ENCODE measurements around the gene FGD4.

The FGD4 gene

DNA sequence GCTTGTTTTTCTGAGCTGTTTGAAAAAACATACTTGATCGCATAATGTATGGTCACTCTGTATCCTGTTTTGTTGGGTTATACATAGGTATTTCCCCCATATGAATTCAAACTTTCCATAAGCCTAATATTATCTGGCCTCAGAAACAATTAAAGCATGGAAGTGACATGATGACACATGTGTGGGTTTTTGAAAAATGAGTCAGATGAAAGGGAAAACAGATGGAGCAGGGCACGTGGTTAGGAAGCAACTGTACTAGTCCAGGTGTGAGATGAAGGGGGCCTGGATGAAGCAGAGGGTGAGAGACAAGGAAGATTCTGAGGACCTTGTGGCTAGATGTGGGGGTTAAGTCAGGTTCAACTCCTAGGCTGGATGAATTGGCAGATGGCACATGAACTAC lies 187.0 kb downstream of the FGD4 start:
- Histone ChIP-seq H3K4me3 (ENCODE audit: low read length in 2 of 2) (no peak overlapping the region), H3K27me3 (ENCODE audit: control insufficient read depth in 3 of 3, insufficient read depth in 3 of 3, low read depth in 1 of 3, low read length in 3 of 3) (no peaks in the 10 kb centered on the region), H2AFZ (ENCODE audit: low read length) (no peak overlapping the region), H3K9me3 (replicated peaks in 1 of 2; ENCODE audit: control insufficient read depth in 2 of 2, insufficient read depth in 1 of 2, low read depth in 1 of 2, low read length in 2 of 2) (no peaks in the 10 kb centered on the region), H3K4ac (ENCODE audit: low read length) (no peak overlapping the region), H4K8ac (ENCODE audit: low read depth, low read length) (no peak overlapping the region), H3K4me2 (ENCODE audit: insufficient read depth, low read length, poor library complexity, severe bottlenecking) (no peak overlapping the region), H2BK15ac (ENCODE audit: low read length) (no peak overlapping the region), H2BK120ac (ENCODE audit: low read depth, low read length) (no peak overlapping the region), H3K14ac (ENCODE audit: low read length) (no peak overlapping the region), H3K18ac (ENCODE audit: low read length) (no peak overlapping the region), H3K23ac (ENCODE audit: low read depth, low read length, poor library complexity) (no peak overlapping the region), H2AK5ac (ENCODE audit: low read depth, low read length) (no peak overlapping the region), H3K27ac (replicated peaks; ENCODE audit: low read length) (no peak overlapping the region), H3K36me3 (replicated peaks in 1 of 2; ENCODE audit: control insufficient read depth in 2 of 2, insufficient read depth in 2 of 2, low read length in 2 of 2) (peaks cover 11 to 93% of the 10 kb centered on the region in 2 donors), H3K79me1 (ENCODE audit: low read depth, low read length) (peaks cover 2% of the 10 kb centered on the region), H4K91ac (ENCODE audit: low read depth, low read length, poor library complexity) (no peak overlapping the region), H3K9ac (ENCODE audit: low read depth, low read length, poor library complexity) (no peak overlapping the region), H3K4me1 (ENCODE audit: control insufficient read depth in 2 of 2, insufficient read depth in 1 of 2, low read depth in 1 of 2, low read length in 2 of 2) (peaks cover 0 to 1% of the 10 kb centered on the region in 2 donors), H2BK12ac (ENCODE audit: low read length) (no peak overlapping the region), H2BK5ac (ENCODE audit: low read length) (no peak overlapping the region)
- DNase-seq (ENCODE audit: low spot score) = no peak
- WGBS, 2 donors (ENCODE audit: extremely low coverage in 2 of 2, insufficient read length in 2 of 2, insufficient replicate concordance in 1 of 2) = no CpG with 5 or more reads among the region's 2 CpGs

DNA sequence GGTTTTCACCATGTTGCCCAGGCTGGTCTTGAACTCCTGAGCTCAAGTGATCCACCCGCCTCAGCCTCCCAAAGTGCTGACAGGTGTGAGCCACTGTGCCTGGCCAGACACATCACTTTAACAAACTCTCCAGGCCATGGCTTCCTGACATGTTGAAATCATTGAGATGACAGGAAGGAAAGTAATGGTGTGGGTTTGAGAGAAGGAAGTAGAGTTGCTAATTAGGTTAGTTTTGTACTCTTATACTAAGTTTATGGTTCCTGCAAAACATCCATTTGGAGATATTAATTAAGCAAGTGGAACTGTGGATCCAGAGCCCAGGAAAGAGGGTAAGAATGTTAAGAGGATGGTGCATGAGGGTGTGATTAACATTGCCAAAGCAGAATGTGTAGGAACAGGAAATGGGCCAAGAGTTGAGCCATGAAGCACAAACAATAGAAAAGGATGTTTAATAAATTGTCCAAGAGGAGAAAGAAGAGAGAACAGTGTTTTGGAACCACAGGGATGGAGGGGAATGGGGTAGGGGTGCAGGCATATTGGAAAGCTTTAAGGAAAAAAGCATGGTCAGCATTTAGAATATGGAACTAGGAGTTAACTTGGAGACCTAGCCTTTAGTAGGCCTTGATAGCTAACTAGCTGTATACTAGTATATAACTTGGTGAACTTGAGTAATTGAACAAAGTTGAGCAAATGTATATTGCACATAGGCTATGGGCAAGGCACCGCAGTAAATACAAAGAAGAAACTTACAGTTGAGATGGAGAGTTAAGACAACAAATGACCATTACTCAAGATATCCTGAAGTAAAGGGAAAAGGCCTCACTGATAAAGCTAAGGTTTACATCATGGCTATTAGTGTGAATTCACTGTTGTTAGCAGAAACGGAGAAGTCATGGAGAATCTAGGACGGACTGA lies 188.5 kb downstream of the FGD4 start:
- no peak overlapping the region for H3K18ac ChIP-seq (ENCODE audit: low read length)
- no peak overlapping the region for H3K4ac ChIP-seq (ENCODE audit: low read length)
- H3K14ac ChIP-seq (ENCODE audit: low read length) = no peak overlapping the region
- no peak overlapping the region for H2BK5ac ChIP-seq (ENCODE audit: low read length)
- no peak overlapping the region for H2BK15ac ChIP-seq (ENCODE audit: low read length)
- peaks cover 11 to 84% of the 10 kb centered on the region in 2 donors for H3K36me3 ChIP-seq (replicated peaks in 1 of 2; ENCODE audit: control insufficient read depth in 2 of 2, insufficient read depth in 2 of 2, low read length in 2 of 2)
- WGBS, 2 donors (ENCODE audit: extremely low coverage in 2 of 2, insufficient read length in 2 of 2, insufficient replicate concordance in 1 of 2) = no CpG with 5 or more reads among the region's 4 CpGs
- H2BK120ac ChIP-seq (ENCODE audit: low read depth, low read length) = no peak overlapping the region
- no peaks in the 10 kb centered on the region for H3K9me3 ChIP-seq (replicated peaks in 1 of 2; ENCODE audit: control insufficient read depth in 2 of 2, insufficient read depth in 1 of 2, low read depth in 1 of 2, low read length in 2 of 2)
- H3K23ac ChIP-seq (ENCODE audit: low read depth, low read length, poor library complexity) = no peak overlapping the region
- no peak overlapping the region for H3K4me3 ChIP-seq (ENCODE audit: low read length in 2 of 2)
- DNase-seq (ENCODE audit: low spot score) = no peak
- H3K9ac ChIP-seq (ENCODE audit: low read depth, low read length, poor library complexity) = no peak overlapping the region
- H4K8ac ChIP-seq (ENCODE audit: low read depth, low read length) = no peak overlapping the region
- H3K4me1 ChIP-seq (ENCODE audit: control insufficient read depth in 2 of 2, insufficient read depth in 1 of 2, low read depth in 1 of 2, low read length in 2 of 2) = peaks cover 2 to 4% of the 10 kb centered on the region in 2 donors
- no peak overlapping the region for H3K27ac ChIP-seq (replicated peaks; ENCODE audit: low read length)
- H3K27me3 ChIP-seq (ENCODE audit: control insufficient read depth in 3 of 3, insufficient read depth in 3 of 3, low read depth in 1 of 3, low read length in 3 of 3) = no peaks in the 10 kb centered on the region
- no peak overlapping the region for H2AFZ ChIP-seq (ENCODE audit: low read length)
- no peak overlapping the region for H4K91ac ChIP-seq (ENCODE audit: low read depth, low read length, poor library complexity)
- H3K79me1 ChIP-seq (ENCODE audit: low read depth, low read length) = peaks cover 2% of the 10 kb centered on the region
- no peak overlapping the region for H2BK12ac ChIP-seq (ENCODE audit: low read length)
- no peak overlapping the region for H2AK5ac ChIP-seq (ENCODE audit: low read depth, low read length)
- H3K4me2 ChIP-seq (ENCODE audit: insufficient read depth, low read length, poor library complexity, severe bottlenecking) = no peak overlapping the region

DNA sequence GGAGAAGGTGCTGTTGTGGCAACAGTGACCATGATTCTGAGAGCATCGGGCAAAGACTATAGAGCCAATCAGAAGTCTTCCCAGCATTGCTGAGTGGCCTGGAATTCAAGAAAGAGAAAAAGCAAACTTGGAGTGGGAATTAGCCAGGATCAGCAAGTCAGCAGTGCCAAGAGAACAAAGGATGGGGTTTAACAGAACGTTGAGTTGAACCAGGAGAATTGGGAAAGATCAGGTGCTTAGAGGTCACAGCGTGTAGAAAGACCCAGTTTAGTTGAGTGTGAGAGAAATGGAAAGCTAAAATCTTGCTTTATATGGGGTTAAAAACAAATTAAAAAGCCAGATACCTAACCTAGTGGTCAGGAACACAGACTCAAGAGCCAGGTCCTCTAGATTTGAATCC lies 189.2 kb downstream of the FGD4 start:
- Histone ChIP-seq H4K8ac (ENCODE audit: low read depth, low read length) (no peak overlapping the region), H3K4me3 (ENCODE audit: low read length in 2 of 2) (no peak overlapping the region), H3K4ac (ENCODE audit: low read length) (no peak overlapping the region), H3K27ac (replicated peaks; ENCODE audit: low read length) (no peak overlapping the region), H2BK5ac (ENCODE audit: low read length) (no peak overlapping the region), H2BK15ac (ENCODE audit: low read length) (no peak overlapping the region), H4K91ac (ENCODE audit: low read depth, low read length, poor library complexity) (no peak overlapping the region), H2BK12ac (ENCODE audit: low read length) (no peak overlapping the region), H3K14ac (ENCODE audit: low read length) (no peak overlapping the region), H3K9me3 (replicated peaks in 1 of 2; ENCODE audit: control insufficient read depth in 2 of 2, insufficient read depth in 1 of 2, low read depth in 1 of 2, low read length in 2 of 2) (no peaks in the 10 kb centered on the region), H2AFZ (ENCODE audit: low read length) (no peak overlapping the region), H3K79me1 (ENCODE audit: low read depth, low read length) (peaks cover 2% of the 10 kb centered on the region), H3K36me3 (replicated peaks in 1 of 2; ENCODE audit: control insufficient read depth in 2 of 2, insufficient read depth in 2 of 2, low read length in 2 of 2) (peaks cover 11 to 85% of the 10 kb centered on the region in 2 donors), H2AK5ac (ENCODE audit: low read depth, low read length) (no peak overlapping the region), H2BK120ac (ENCODE audit: low read depth, low read length) (no peak overlapping the region), H3K23ac (ENCODE audit: low read depth, low read length, poor library complexity) (no peak overlapping the region), H3K27me3 (ENCODE audit: control insufficient read depth in 3 of 3, insufficient read depth in 3 of 3, low read depth in 1 of 3, low read length in 3 of 3) (no peaks in the 10 kb centered on the region), H3K9ac (ENCODE audit: low read depth, low read length, poor library complexity) (no peak overlapping the region), H3K4me2 (ENCODE audit: insufficient read depth, low read length, poor library complexity, severe bottlenecking) (no peak overlapping the region), H3K18ac (ENCODE audit: low read length) (no peak overlapping the region), H3K4me1 (ENCODE audit: control insufficient read depth in 2 of 2, insufficient read depth in 1 of 2, low read depth in 1 of 2, low read length in 2 of 2) (peaks cover 2 to 4% of the 10 kb centered on the region in 2 donors)
- no CpG with 5 or more reads among the region's 3 CpGs for WGBS, 2 donors (ENCODE audit: extremely low coverage in 2 of 2, insufficient read length in 2 of 2, insufficient replicate concordance in 1 of 2)
- DNase-seq (ENCODE audit: low spot score) = no peak

DNA sequence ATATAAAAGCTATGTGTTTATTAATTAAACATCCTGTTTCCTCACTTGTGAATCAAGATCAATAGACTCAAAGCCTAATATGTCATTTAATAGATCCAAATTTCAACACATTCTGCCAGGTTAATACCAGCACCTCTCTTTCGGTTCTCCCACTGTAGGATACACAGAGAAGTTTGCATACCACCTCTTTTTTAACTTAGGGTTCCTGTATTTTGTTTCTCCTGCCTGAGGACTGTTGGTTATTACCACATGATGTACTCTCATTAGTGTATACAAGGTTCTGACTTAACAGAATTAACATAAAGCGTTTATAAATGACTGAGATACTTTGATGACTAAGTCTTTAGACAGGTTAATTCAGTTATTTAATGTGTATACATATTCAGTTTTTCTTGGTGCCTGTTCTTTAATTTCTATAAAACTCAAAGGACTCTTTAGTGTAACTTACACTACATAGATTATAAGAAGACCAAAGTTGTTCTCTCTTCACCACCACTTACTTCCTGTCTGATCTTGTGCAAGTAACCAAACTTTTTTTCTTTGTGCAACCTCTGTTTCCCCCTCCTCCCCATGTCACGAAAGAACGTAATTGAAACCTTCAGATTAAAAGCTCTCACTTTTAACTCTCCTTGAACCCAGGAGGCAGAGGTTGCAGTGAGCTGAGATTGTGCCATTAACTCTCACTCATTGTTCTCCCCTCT lies 190.0 kb downstream of the FGD4 start:
- Histone ChIP-seq H2AFZ (ENCODE audit: low read length) (no peak overlapping the region), H4K91ac (ENCODE audit: low read depth, low read length, poor library complexity) (no peak overlapping the region), H2BK5ac (ENCODE audit: low read length) (no peak overlapping the region), H3K23ac (ENCODE audit: low read depth, low read length, poor library complexity) (no peak overlapping the region), H3K27me3 (ENCODE audit: control insufficient read depth in 3 of 3, insufficient read depth in 3 of 3, low read depth in 1 of 3, low read length in 3 of 3) (no peaks in the 10 kb centered on the region), H4K8ac (ENCODE audit: low read depth, low read length) (no peak overlapping the region), H3K36me3 (replicated peaks in 1 of 2; ENCODE audit: control insufficient read depth in 2 of 2, insufficient read depth in 2 of 2, low read length in 2 of 2) (peaks cover 9 to 84% of the 10 kb centered on the region in 2 donors), H3K4me2 (ENCODE audit: insufficient read depth, low read length, poor library complexity, severe bottlenecking) (no peak overlapping the region), H2BK12ac (ENCODE audit: low read length) (no peak overlapping the region), H2AK5ac (ENCODE audit: low read depth, low read length) (no peak overlapping the region), H3K79me1 (ENCODE audit: low read depth, low read length) (peaks cover 2% of the 10 kb centered on the region), H3K27ac (replicated peaks; ENCODE audit: low read length) (no peak overlapping the region), H3K14ac (ENCODE audit: low read length) (no peak overlapping the region), H2BK15ac (ENCODE audit: low read length) (no peak overlapping the region), H3K4me3 (ENCODE audit: low read length in 2 of 2) (no peak overlapping the region), H3K18ac (ENCODE audit: low read length) (no peak overlapping the region), H3K4me1 (ENCODE audit: control insufficient read depth in 2 of 2, insufficient read depth in 1 of 2, low read depth in 1 of 2, low read length in 2 of 2) (peaks cover 2 to 4% of the 10 kb centered on the region in 2 donors), H3K4ac (ENCODE audit: low read length) (no peak overlapping the region), H2BK120ac (ENCODE audit: low read depth, low read length) (no peak overlapping the region), H3K9me3 (replicated peaks in 1 of 2; ENCODE audit: control insufficient read depth in 2 of 2, insufficient read depth in 1 of 2, low read depth in 1 of 2, low read length in 2 of 2) (peaks cover 0 to 5% of the 10 kb centered on the region in 2 donors), H3K9ac (ENCODE audit: low read depth, low read length, poor library complexity) (no peak overlapping the region)
- DNase-seq (ENCODE audit: low spot score) = no peak
- no CpG with 5 or more reads among the region's 4 CpGs for whole genome bisulfite sequencing, 2 donors (ENCODE audit: extremely low coverage in 2 of 2, insufficient read length in 2 of 2, insufficient replicate concordance in 1 of 2)

All from neuronal stem cell (in vitro differentiated cells).